ENCODE results near the gene ARHGDIG.

ARHGDIG gene

GRCh38 chr16:309476-309875, 29.1 kb downstream of the ARHGDIG start:
- no peak for TF ChIP-seq CTCF (IDR thresholded peaks at IDR 0.05; ENCODE audit: unreplicated experiment in 3 of 3)
- Mint-ChIP-seq H3K4me3 (no peak overlapping the region), H3K36me3 (ENCODE audit: low read depth) (peaks cover 16% of the 10 kb centered on the region), H3K27me3 (ENCODE audit: low read depth) (no peaks in the 10 kb centered on the region), H3K9me3 (no peaks in the 10 kb centered on the region), H3K27ac (no peak overlapping the region), H3K4me1 (peaks cover 5% of the 10 kb centered on the region)

GRCh38 chr16:311725-312124, 31.3 kb downstream of the ARHGDIG start:
- Mint-ChIP-seq H3K4me1 (no peaks in the 10 kb centered on the region), H3K27ac (no peak overlapping the region), H3K36me3 (ENCODE audit: low read depth) (peaks cover 9% of the 10 kb centered on the region), H3K27me3 (ENCODE audit: low read depth) (no peaks in the 10 kb centered on the region), H3K9me3 (no peaks in the 10 kb centered on the region), H3K4me3 (no peak overlapping the region)
- TF ChIP-seq CTCF (IDR thresholded peaks at IDR 0.05; ENCODE audit: unreplicated experiment in 3 of 3): no peak

GRCh38 chr16:314351-314750, 34.0 kb downstream of the ARHGDIG start:
- H3K4me1 Mint-ChIP-seq: peaks cover 5% of the 10 kb centered on the region
- H3K4me3 Mint-ChIP-seq: no peak overlapping the region
- no peaks in the 10 kb centered on the region for H3K27me3 Mint-ChIP-seq (ENCODE audit: low read depth)
- H3K36me3 Mint-ChIP-seq (ENCODE audit: low read depth): peaks cover 13% of the 10 kb centered on the region
- no peaks in the 10 kb centered on the region for H3K9me3 Mint-ChIP-seq
- H3K27ac Mint-ChIP-seq: no peak overlapping the region
- no peak for TF ChIP-seq CTCF (IDR thresholded peaks at IDR 0.05; ENCODE audit: unreplicated experiment in 3 of 3)

GRCh38 chr16:314795-315299, 34.5 kb downstream of the ARHGDIG start:
- Mint-ChIP-seq H3K4me1 (peaks cover 5% of the 10 kb centered on the region), H3K36me3 (ENCODE audit: low read depth) (peaks cover 17% of the 10 kb centered on the region), H3K4me3 (no peak overlapping the region), H3K9me3 (no peaks in the 10 kb centered on the region), H3K27me3 (ENCODE audit: low read depth) (no peaks in the 10 kb centered on the region), H3K27ac (no peak overlapping the region)
- no peak for TF ChIP-seq CTCF (IDR thresholded peaks at IDR 0.05; ENCODE audit: unreplicated experiment in 3 of 3)

- no peak overlapping the region for H3K4me3 Mint-ChIP-seq
- H3K4me1 Mint-ChIP-seq: peaks cover 5% of the 10 kb centered on the region
- no peaks in the 10 kb centered on the region for H3K9me3 Mint-ChIP-seq
- peaks cover 21% of the 10 kb centered on the region for H3K36me3 Mint-ChIP-seq (ENCODE audit: low read depth)
- no peak for TF ChIP-seq CTCF (IDR thresholded peaks at IDR 0.05; ENCODE audit: unreplicated experiment in 3 of 3)
- H3K27me3 Mint-ChIP-seq (ENCODE audit: low read depth): no peaks in the 10 kb centered on the region
- H3K27ac Mint-ChIP-seq: no peak overlapping the region
Measured at GRCh38 chr16:316741-317464, 36.5 kb downstream of the ARHGDIG start.

GRCh38 chr16:317583-317982, 37.2 kb downstream of the ARHGDIG start:
- Mint-ChIP-seq H3K36me3 (ENCODE audit: low read depth) (peaks cover 15% of the 10 kb centered on the region), H3K27ac (no peak overlapping the region), H3K4me1 (peaks cover 5% of the 10 kb centered on the region), H3K9me3 (no peaks in the 10 kb centered on the region), H3K4me3 (no peak overlapping the region), H3K27me3 (ENCODE audit: low read depth) (no peaks in the 10 kb centered on the region)
- TF ChIP-seq CTCF (IDR thresholded peaks at IDR 0.05; ENCODE audit: unreplicated experiment in 3 of 3): no peak

All from nephron (organoid).